DMS 273 treated with DMSO at 0.1 percent for 48 hours (cell line): ENCODE measurements around the gene OR8B4.
"Not testable (repeated sequence)": the region's sequence is repeated elsewhere in the genome, so short reads cannot be mapped to it uniquely, and the experiment has no call there.

Experiments
- DNase-seq: peaks from one replicate; lab custom pipeline; 2025; lab: John Stamatoyannopoulos, UW

OR8B4 gene

GRCh38 chr11:124424384-124424921 lies at the start of gene OR8B4:
Gene OR8B4 (minus strand): TSS chr11:124424871. CDS start chr11:124424871, 0 bp downstream.
- DNase-seq: no peak

- DNase-seq: no peak
These were observed 49.4 kb upstream of the OR8B4 start for GRCh38 chr11:124474079-124474478.

- no peak for DNase-seq
These were observed 48.8 kb upstream of the OR8B4 start for GRCh38 chr11:124473476-124473875.

- DNase-seq: no peak
These were observed 46.0 kb upstream of the OR8B4 start for GRCh38 chr11:124470561-124471227.

GRCh38 chr11:124467381-124467927 lies 42.8 kb upstream of the OR8B4 start:
- no peak for DNase-seq

- DNase-seq: no peak
These were observed 40.7 kb upstream of the OR8B4 start for GRCh38 chr11:124465368-124465767.

GRCh38 chr11:124463990-124464389 lies 39.3 kb upstream of the OR8B4 start:
- DNase-seq: no peak

GRCh38 chr11:124463324-124463723 lies 38.7 kb upstream of the OR8B4 start:
- DNase-seq: no peak

- DNase-seq: no peak
These were observed 35.8 kb upstream of the OR8B4 start for GRCh38 chr11:124460459-124460858.

- not testable (repeated sequence) for DNase-seq
These were observed 34.7 kb upstream of the OR8B4 start for GRCh38 chr11:124459379-124459778.

- no peak for DNase-seq
These were observed 29.9 kb upstream of the OR8B4 start for GRCh38 chr11:124454552-124454951.

- DNase-seq: no peak
These were observed 22.2 kb upstream of the OR8B4 start for GRCh38 chr11:124446916-124447315.

- no peak for DNase-seq
These were observed 21.0 kb upstream of the OR8B4 start, which contains the start of gene OR8B8 for GRCh38 chr11:124445646-124446150. Gene OR8B8 (minus strand): TSS chr11:124445696. CDS start chr11:124441085, 4,611 bp downstream.

- no peak for DNase-seq
These were observed 18.2 kb upstream of the OR8B4 start for GRCh38 chr11:124442847-124443246.

- no peak for DNase-seq
These were observed 17.8 kb upstream of the OR8B4 start for GRCh38 chr11:124442442-124442841.

- no peak for DNase-seq
These were observed 16.8 kb upstream of the OR8B4 start for GRCh38 chr11:124441519-124441918.

- no peak for DNase-seq
These were observed 16.4 kb upstream of the OR8B4 start for GRCh38 chr11:124441081-124441480.

- no peak for DNase-seq
These were observed 15.9 kb upstream of the OR8B4 start for GRCh38 chr11:124440608-124441007.

- DNase-seq: no peak
These were observed 10.0 kb upstream of the OR8B4 start for GRCh38 chr11:124434699-124435098.

GRCh38 chr11:124429599-124429998 lies 4.9 kb upstream of the OR8B4 start:
- no peak for DNase-seq

- no peak for DNase-seq
These were observed 3.6 kb downstream of the OR8B4 start for GRCh38 chr11:124421043-124421442.

GRCh38 chr11:124415356-124415923 lies 9.2 kb downstream of the OR8B4 start:
- peak; percentile 1 for DNase-seq

- DNase-seq: no peak
These were observed 14.8 kb downstream of the OR8B4 start for GRCh38 chr11:124409906-124410305.
